Measurements from ENCODE around the gene CABCOCO1.
"Not testable (repeated sequence)": the region's sequence is repeated elsewhere in the genome, so short reads cannot be mapped to it uniquely, and the experiment has no call there.

The CABCOCO1 gene

DNA sequence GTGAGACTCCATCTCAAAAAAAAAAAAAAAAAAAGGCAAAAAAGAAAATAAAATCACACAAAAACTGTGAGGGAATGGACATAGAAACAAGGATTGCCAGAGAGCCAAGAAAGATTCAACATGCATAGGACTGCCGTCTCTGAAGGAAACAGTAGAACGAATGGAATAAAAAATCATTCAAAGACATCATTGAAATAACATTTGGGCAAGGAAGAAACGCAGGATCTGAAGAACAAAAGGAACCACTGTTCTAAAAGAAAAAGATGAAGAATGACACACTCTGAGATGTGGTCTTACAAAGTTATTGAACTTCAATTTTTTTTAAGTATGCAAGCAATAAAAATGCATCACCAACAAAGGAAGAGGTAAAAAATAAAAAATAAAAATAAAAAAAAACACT is 57.2 kb downstream of the CABCOCO1 start:
- DNase-seq = no peak

DNA sequence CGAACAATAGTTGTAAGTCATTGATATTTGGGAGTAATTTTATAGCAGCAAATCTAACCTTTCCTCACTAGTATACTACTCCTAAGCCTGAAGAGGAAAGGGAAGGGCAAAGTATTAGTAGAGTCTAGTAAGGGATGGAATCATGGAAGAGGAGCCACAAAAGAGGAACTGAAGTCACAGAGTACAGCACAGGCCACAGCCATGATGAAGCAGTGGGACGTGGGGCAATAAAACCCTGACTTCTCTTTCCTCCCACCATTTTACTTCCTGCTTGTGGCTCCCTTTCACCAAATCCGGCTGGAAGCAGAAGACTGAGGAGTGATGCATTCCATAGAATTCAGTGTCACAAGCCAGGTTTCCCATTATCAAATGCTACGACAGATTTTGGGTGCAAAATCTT is 58.7 kb downstream of the CABCOCO1 start:
- no peak for DNase-seq

GRCh38 chr10:61725221-61725620 is 62.5 kb downstream of the CABCOCO1 start:
- DNase-seq = not testable (repeated sequence)

- DNase-seq = no peak
These were observed 66.9 kb downstream of the CABCOCO1 start for GRCh38 chr10:61729596-61729995.

DNA sequence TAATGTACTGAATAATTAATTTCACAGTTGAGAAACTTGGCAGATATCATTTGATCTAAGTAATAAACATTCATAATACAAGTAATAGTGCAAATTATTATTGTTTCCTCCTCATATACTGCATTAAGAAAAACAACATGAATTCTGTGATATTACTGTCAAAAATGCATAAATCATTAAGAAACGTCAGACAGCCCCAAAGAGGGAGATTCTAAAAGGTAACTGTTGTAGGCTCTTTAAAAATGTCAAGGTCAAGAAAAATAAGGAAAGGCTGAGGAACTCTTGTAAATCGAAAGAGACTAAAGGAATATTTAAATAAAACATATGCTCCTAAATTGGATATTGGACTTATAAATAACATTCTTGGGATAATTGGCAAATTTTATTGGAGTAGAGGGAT is 67.9 kb downstream of the CABCOCO1 start:
- DNase-seq = no peak

DNA sequence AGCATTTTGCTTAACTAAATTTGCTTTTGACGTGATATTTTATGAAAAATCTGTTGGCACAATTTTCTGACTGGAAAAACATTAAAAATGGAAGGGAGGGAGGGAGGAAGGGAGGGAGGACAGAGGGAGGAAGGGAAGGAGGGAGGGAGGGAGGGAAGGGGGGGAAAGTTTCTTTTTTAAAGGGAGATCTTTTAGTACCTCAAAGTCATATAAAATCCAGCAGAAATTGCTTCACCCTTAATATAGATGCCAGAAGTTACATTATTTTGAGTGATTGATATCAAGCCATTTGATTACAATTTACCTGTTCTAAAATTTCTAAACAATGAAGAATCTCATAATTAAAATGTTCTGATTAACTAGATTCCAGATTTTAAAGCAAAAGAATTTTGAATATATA is 68.9 kb downstream of the CABCOCO1 start:
- no peak for DNase-seq

DNA sequence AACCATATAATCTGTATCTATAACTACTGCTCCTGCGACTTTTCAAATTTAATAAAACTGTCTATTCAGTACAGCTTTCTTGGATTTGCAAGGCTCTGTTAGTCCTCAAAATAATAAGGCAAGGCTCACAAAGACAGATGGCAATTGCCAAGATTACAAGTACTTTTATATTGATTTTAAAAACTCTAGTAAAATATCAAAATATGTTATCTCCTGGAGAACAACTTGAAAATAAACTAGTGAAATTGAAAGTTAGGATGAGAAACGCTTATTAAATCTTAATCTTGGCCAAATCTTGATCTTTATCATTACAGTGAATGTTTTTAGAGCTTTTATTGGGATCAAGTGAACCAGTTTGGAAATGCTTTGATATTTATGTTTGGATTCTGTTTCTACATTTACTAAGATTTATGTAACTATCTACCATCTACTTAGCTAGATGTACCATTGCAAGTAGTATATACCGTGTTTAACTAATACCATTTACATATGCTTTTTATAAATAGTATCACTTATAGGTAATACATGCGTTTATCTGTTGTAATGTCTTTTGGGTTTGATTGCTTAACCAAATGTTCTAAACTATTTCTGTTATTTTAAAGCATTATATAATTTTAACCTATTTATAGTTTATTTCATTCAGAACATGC is 70.0 kb downstream of the CABCOCO1 start:
- no peak for DNase-seq

DNA sequence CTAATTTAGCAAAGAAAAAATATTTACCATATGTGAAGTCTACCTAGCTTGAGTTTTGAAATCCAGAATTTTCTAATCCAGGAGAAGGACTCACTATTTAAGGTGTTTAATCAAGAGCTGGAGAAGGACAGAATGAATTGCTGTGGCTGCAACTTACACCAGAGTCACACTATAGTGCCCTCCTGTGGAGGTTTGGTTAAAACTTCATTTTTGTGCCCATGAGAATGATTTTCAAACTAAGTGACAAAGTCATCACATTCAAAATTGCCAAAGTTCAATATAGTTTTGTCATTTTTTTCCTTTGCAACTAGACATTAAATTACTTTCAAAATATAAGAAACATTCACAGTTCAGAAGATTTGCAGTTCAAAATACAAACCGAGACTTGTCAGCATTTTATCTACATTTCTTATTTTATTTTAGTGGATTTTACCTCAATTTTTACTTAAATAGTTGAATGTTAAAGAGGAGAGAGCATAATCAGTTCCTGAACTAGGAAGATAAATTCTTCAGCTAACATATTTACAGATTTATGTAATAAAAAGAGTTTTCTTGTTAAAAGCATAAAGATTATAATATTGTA is 70.7 kb downstream of the CABCOCO1 start:
- no peak for DNase-seq

- DNase-seq = no peak
These were observed 73.2 kb downstream of the CABCOCO1 start for GRCh38 chr10:61735882-61736281.

DNA sequence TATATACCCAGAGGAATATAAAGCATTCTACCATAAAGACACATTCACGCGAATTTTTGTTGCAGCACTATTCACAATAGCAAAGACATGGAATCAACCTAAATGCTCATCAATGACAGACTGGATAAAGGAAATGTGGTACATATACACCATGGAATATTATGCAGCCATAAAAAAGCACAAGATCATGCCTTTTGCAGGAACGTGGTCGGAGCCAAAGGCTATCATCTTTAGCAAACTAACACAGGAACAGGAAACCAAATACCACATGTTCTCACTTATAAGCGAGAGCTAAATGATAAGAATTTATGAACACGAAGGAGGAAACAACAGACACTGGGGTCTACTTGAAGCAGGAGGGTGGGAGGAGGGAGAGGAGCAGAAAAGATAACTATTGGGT is 74.7 kb downstream of the CABCOCO1 start:
- not testable (repeated sequence) for DNase-seq

- DNase-seq = no peak
These were observed 80.1 kb downstream of the CABCOCO1 start for GRCh38 chr10:61742812-61743211.

GRCh38 chr10:61744469-61744868 is 81.7 kb downstream of the CABCOCO1 start:
- DNase-seq = no peak

GRCh38 chr10:61746377-61746776 is 83.6 kb downstream of the CABCOCO1 start:
- no peak for DNase-seq

DNA sequence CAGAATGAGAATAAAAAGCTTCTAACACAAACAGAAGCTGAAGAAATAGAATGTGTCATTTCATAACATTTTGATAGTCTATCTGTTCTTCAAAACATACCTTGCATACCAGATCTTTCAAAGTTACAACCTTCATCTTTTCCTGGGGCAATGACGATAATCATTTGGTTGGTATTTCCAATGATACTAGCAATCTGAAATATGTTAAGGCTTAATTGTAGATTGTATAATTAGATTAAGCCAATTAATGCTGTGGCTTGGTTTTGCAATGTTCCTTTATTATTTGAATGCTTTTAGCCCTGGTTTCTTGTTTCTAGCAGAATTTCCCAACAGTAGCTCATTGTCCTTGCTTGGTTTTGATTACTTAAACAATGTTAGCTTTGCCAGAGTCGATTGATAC is 84.6 kb downstream of the CABCOCO1 start:
- no peak for DNase-seq

DNA sequence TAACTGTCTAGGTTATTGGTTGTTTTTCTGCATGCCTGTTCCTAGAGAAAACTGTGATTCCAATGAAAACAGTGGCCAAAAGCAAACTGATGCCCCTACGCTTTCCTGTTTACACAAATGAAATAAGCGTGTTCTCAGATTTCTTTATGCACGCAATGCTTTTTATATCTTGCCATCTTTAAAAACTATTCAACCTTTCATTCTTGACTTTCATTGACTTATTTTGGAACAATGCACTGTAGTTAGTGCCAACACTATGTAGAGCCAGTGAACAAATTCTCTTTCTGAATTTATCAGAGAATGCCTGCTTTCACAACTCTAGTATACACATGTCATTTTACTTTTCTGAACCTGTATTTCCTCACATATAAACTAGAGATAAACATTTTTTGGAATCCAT is 86.6 kb downstream of the CABCOCO1 start:
- no peak for DNase-seq

- peak; percentile 84 for DNase-seq
These were observed 88.3 kb downstream of the CABCOCO1 start for GRCh38 chr10:61750943-61751471.

GRCh38 chr10:61751599-61751998 is 88.9 kb downstream of the CABCOCO1 start:
- DNase-seq = no peak

DNA sequence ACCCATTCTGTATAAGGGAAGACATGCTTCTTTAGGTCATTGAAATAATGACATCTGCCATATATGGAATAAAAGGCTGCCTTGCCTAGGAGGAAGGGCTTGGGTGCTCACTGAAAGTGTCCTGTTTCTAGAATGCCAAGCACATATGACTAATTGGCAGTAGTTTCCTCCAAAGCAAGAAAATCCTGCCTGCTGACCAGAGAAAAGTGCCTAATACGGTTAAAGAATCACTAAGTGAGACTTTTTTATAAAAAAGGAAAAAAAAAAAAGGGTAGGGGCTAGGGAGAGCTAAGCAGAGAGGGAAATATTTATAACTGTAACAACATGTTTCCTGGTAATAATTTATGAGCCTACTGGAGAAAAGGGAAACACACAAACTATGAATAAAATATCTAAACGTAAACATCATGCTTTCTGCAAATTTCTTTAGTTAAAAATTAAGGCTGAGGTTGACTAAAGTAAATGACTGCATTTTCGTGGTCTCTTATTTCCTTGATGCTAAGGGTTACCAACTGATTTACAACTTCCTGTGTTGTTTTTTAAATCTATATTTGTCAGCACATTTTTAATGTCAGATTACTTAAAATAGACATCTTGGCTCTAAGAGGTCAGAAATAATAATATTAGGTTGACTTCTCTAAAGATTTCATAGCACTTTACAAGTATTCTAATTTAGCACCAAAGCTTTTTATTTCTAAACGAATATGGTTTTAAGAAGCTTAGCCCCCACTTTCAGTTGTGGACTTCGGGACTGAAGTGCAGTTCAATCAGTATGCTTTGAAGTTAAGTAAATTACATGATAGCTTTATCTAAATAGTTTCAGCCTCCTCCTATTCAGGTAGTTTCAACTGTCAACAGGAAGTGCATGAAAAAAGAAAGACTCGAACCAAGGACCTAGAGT is 89.6 kb downstream of the CABCOCO1 start:
- no peak for DNase-seq

GRCh38 chr10:61753453-61753852 is 90.7 kb downstream of the CABCOCO1 start:
- DNase-seq = no peak

- no peak for DNase-seq
These were observed 92.1 kb downstream of the CABCOCO1 start for GRCh38 chr10:61754587-61755550.

DNA sequence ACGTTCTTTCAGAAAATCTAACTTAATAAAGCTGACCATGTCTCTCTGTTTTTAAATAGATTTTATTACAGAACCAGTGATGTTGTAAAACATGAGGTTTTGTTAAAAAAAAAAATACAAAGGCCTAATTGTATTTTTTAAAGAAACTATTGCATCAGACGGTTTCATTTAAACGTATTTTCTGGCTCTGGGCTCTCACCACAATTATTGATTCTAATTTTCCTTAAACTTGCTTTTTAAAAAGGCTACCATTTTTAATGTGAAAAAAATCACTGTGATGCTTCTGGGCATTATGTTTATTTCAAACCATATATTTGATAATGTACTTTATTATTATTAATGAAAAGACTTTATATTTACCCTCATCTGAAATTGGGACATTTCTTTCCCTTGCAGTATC is 94.3 kb downstream of the CABCOCO1 start:
- no peak for DNase-seq

All from islet precursor cell (in vitro differentiated cells).